PC-9 (cell line): ENCODE measurements around the gene CNKSR3. TPM values are rescaled to one million over a fixed set of nuclear protein-coding genes. Genes with fewer than 3 reads are reported as not detected.

Experiments
- BruUV-seq: library from RNA; stranded (reverse); fragments of 400-500 nt; replicated peaks from 2 replicates; lab custom pipeline; 2021; lab: Mats Ljungman, UMichigan
- CTCF ChIA-PET: fragments of 300-600 bp; sonication (Branson Sonifier 250); formaldehyde crosslinking; loops from one replicate; lab custom pipeline; 2022; ENCODE audit warnings: antibody characterized with exemption; lab: Charles Lee
- POLR2A ChIA-PET: fragments of 300-600 bp; sonication (Branson Sonifier 250); formaldehyde crosslinking; loops from one replicate; lab custom pipeline; 2022; ENCODE audit warnings: antibody characterized with exemption; ENCODE audit not compliant: unreplicated experiment; lab: Charles Lee
- DNase-seq, 2 experiments: peaks; one replicate each; pipeline versions ENCODE4 v3.0.0 to v3.0.0-alpha.2; 2015 to 2022; ENCODE audit warnings: mixed read lengths in 1 of 2
- H2AFZ ChIP-seq: fragments of 200-600 bp; sonication (generic); 2 replicates; pipeline ENCODE4 v1.8.1; 2017; ENCODE audit warnings: antibody characterized with exemption
- H3F3A ChIP-seq: fragments of 200-600 bp; sonication (generic); 2 replicates; pipeline ENCODE4 v1.8.1; 2017; ENCODE audit warnings: antibody characterized with exemption, mild to moderate bottlenecking, low read depth; ENCODE audit not compliant: insufficient read depth
- H3K27ac ChIP-seq: fragments of 200-600 bp; sonication (generic); 2 replicates; pipeline ENCODE4 v1.6.1; 2016; ENCODE audit warnings: mixed run types
- H3K27me3 ChIP-seq: fragments of 200-600 bp; sonication (generic); 2 replicates; pipeline ENCODE4 v1.6.1; 2016; ENCODE audit warnings: low read depth, mixed run types; ENCODE audit not compliant: insufficient read depth
- H3K36me3 ChIP-seq: fragments of 200-600 bp; sonication (generic); 2 replicates; pipeline ENCODE4 v1.6.1; 2016; ENCODE audit warnings: low read depth, mixed run types
- H3K4me1 ChIP-seq: fragments of 200-600 bp; sonication (generic); replicated peaks from 2 replicates; pipeline ENCODE4 v1.6.1; 2016; ENCODE audit warnings: mixed run types; ENCODE audit not compliant: insufficient read depth
- H3K4me2 ChIP-seq: fragments of 200-600 bp; sonication (generic); 2 replicates; pipeline ENCODE4 v1.6.1; 2017; ENCODE audit warnings: mixed run types
- H3K4me3 ChIP-seq: fragments of 200-600 bp; sonication (generic); 2 replicates; pipeline ENCODE4 v1.6.1; 2016; ENCODE audit warnings: mixed run types
- H3K79me2 ChIP-seq: fragments of 200-600 bp; sonication (generic); 2 replicates; pipeline ENCODE4 v1.6.1; 2017; ENCODE audit warnings: low read depth, mixed run types
- H3K9me2 ChIP-seq: fragments of 200-600 bp; sonication (generic); 2 replicates; pipeline ENCODE4 v1.8.1; 2017; ENCODE audit warnings: mild to moderate bottlenecking; ENCODE audit not compliant: insufficient read depth
- H3K9me3 ChIP-seq: fragments of 200-600 bp; sonication (generic); 2 replicates; pipeline ENCODE4 v1.8.1; 2016; ENCODE audit warnings: low read depth; ENCODE audit not compliant: insufficient read depth
- H4K20me1 ChIP-seq: fragments of 200-600 bp; sonication (generic); 2 replicates; pipeline ENCODE4 v1.8.1; 2017; ENCODE audit not compliant: insufficient read depth
- CTCF ChIP-seq: fragments of 200-600 bp; sonication (generic); conservative IDR thresholded peaks from 2 replicates; pipeline ENCODE4 v1.6.1; 2017; ENCODE audit warnings: mixed run types, antibody characterized with exemption, mild to moderate bottlenecking, moderate library complexity
- EZH2 ChIP-seq: fragments of 200-600 bp; sonication (generic); IDR thresholded peaks from 2 replicates; pipeline ENCODE4 v1.8.0; 2017; ENCODE audit warnings: antibody characterized with exemption, low read depth
- intact Hi-C: fragments of 100-400 bp; cut with micrococcal nuclease; formaldehyde crosslinking; loops from one replicate; pipeline ENCODE4 v1.10.0; 2022; ENCODE audit not compliant: unreplicated experiment
- total RNA-seq: library from RNA; stranded (reverse); gene quantifications from 2 replicates; pipeline ENCODE4 v1.2.3, GENCODE V29; 2021

Gene CNKSR3
- total RNA-seq, 1 experiment from 2014 or later = 4.7 TPM

- Histone ChIP-seq H3K79me2 (no peaks in the 10 kb centered on the region), H3K9me2 (no peaks in the 10 kb centered on the region), H3K27me3 (no peaks in the 10 kb centered on the region), H3K27ac (no peak overlapping the region), H2AFZ (no peak overlapping the region), H3K36me3 (no peaks in the 10 kb centered on the region), H3K4me2 (no peak overlapping the region), H3F3A (peaks cover 9% of the 10 kb centered on the region; the same call in 1 of the 2 replicates), H3K4me3 (no peak overlapping the region), H3K4me1 (peaks cover 17% of the 10 kb centered on the region), H4K20me1 (no peaks in the 10 kb centered on the region), H3K9me3 (no peaks in the 10 kb centered on the region)
- POLR2A ChIA-PET = no interaction called here
- intact Hi-C loops = no loop called here
- CTCF ChIA-PET = no interaction called here
- BruUV-seq = no TSS peak
- DNase-seq = no peak
- TF ChIP-seq CTCF (no peak), EZH2 (no peak)
Measured at GRCh38 chr6:154550779-154551178, 40.3 kb upstream of the CNKSR3 start.

- no peak overlapping the region for H2AFZ ChIP-seq
- intact Hi-C loops = no loop called here
- H3K9me3 ChIP-seq = no peaks in the 10 kb centered on the region
- no TSS peak for BruUV-seq
- peaks cover 3% of the 10 kb centered on the region; the same call in 1 of the 2 replicates for H3F3A ChIP-seq
- no peaks in the 10 kb centered on the region for H4K20me1 ChIP-seq
- H3K4me1 ChIP-seq = peaks cover under 1% of the 10 kb centered on the region; the same call in 1 of the 2 replicates
- no peak overlapping the region for H3K4me2 ChIP-seq
- H3K79me2 ChIP-seq = no peaks in the 10 kb centered on the region
- no peaks in the 10 kb centered on the region for H3K36me3 ChIP-seq
- no peak overlapping the region for H3K4me3 ChIP-seq
- POLR2A ChIA-PET = no interaction called here
- no peaks in the 10 kb centered on the region for H3K9me2 ChIP-seq
- TF ChIP-seq EZH2 (no peak), CTCF (no peak)
- no peaks in the 10 kb centered on the region for H3K27me3 ChIP-seq
- DNase-seq = no peak
- CTCF ChIA-PET = no interaction called here
- no peak overlapping the region for H3K27ac ChIP-seq
Measured at GRCh38 chr6:154549179-154549578, 38.7 kb upstream of the CNKSR3 start.

GRCh38 chr6:154548130-154548830 lies 37.8 kb upstream of the CNKSR3 start:
- no peaks in the 10 kb centered on the region for H3K79me2 ChIP-seq
- no TSS peak for BruUV-seq
- H4K20me1 ChIP-seq = no peaks in the 10 kb centered on the region
- H3K9me3 ChIP-seq = no peaks in the 10 kb centered on the region
- no peaks in the 10 kb centered on the region for H3K27me3 ChIP-seq
- no peaks in the 10 kb centered on the region for H3K36me3 ChIP-seq
- no peak overlapping the region for H2AFZ ChIP-seq
- no peaks in the 10 kb centered on the region for H3K4me1 ChIP-seq
- intact Hi-C loops = no loop called here
- POLR2A ChIA-PET = no interaction called here
- CTCF ChIA-PET = no interaction called here
- no peak overlapping the region for H3K4me2 ChIP-seq
- TF ChIP-seq CTCF (no peak), EZH2 (no peak)
- no peaks in the 10 kb centered on the region for H3F3A ChIP-seq
- no peak overlapping the region for H3K27ac ChIP-seq
- H3K4me3 ChIP-seq = no peak overlapping the region
- H3K9me2 ChIP-seq = no peaks in the 10 kb centered on the region
- no peak for DNase-seq
